ENCODE results near the gene WWOX. TPM values are rescaled to one million over a fixed set of nuclear protein-coding genes. Genes with fewer than 3 reads are reported as not detected.

The WWOX gene
- total RNA-seq, 1 donor from 2014 or later = 7.3 TPM

GRCh38 chr16:78432451-78432850, 333.0 kb downstream of the WWOX start:
- Mint-ChIP-seq H3K27me3 (ENCODE audit: low read depth, unreplicated experiment) (no peaks in the 10 kb centered on the region), H3K27ac (ENCODE audit: unreplicated experiment) (no peak overlapping the region), H3K36me3 (ENCODE audit: low read depth, unreplicated experiment) (no peaks in the 10 kb centered on the region), H3K4me1 (ENCODE audit: low read depth, unreplicated experiment) (peaks cover 5% of the 10 kb centered on the region), H3K9me3 (ENCODE audit: unreplicated experiment) (no peaks in the 10 kb centered on the region), H3K4me3 (ENCODE audit: unreplicated experiment) (no peak overlapping the region)
- H3K9ac ChIP-seq (ENCODE audit: low read length) = no peak overlapping the region
- H3K4me2 ChIP-seq (ENCODE audit: low read length) = no peak overlapping the region
- H3K79me2 ChIP-seq (ENCODE audit: insufficient read depth, low read length) = no peaks in the 10 kb centered on the region
- H3K27ac ChIP-seq (ENCODE audit: low read depth, low read length) = no peak overlapping the region
- DNase-seq (ENCODE audit: low read depth) (no peak), FAIRE-seq (no peak)
- no peaks in the 10 kb centered on the region for H4K20me1 ChIP-seq (ENCODE audit: insufficient read depth, low read length)
- H3K9me3 ChIP-seq (ENCODE audit: insufficient read depth, low read depth, low read length) = no peaks in the 10 kb centered on the region
- no peaks in the 10 kb centered on the region for H3K4me1 ChIP-seq (ENCODE audit: insufficient read depth, low read length)
- no peak overlapping the region for H3K4me3 ChIP-seq (ENCODE audit: insufficient read depth, low read depth, low read length)
- H3K27me3 ChIP-seq (ENCODE audit: insufficient read depth, low read length) = no peaks in the 10 kb centered on the region
- no peak overlapping the region for H2AFZ ChIP-seq (ENCODE audit: low read depth, low read length)
- no peaks in the 10 kb centered on the region for H3K36me3 ChIP-seq (ENCODE audit: insufficient read depth, low read length)
- TF ChIP-seq EZH2 (IDR thresholded peaks at IDR 0.05; ENCODE audit: insufficient read depth, low read length) (no peak), CTCF (IDR thresholded peaks at IDR 0.05; ENCODE audit: insufficient read depth, low read depth, low read length) (no peak)

- no peaks in the 10 kb centered on the region for H3K79me2 ChIP-seq (ENCODE audit: insufficient read depth, low read length)
- H3K36me3 Mint-ChIP-seq (ENCODE audit: low read depth, unreplicated experiment) = no peaks in the 10 kb centered on the region
- H3K27me3 Mint-ChIP-seq (ENCODE audit: low read depth, unreplicated experiment) = no peaks in the 10 kb centered on the region
- no peak overlapping the region for H2AFZ ChIP-seq (ENCODE audit: low read depth, low read length)
- H3K4me1 ChIP-seq (ENCODE audit: insufficient read depth, low read length) = no peaks in the 10 kb centered on the region
- peaks cover 5% of the 10 kb centered on the region for H3K4me1 Mint-ChIP-seq (ENCODE audit: low read depth, unreplicated experiment)
- DNase-seq (ENCODE audit: low read depth) = no peak
- H3K27ac Mint-ChIP-seq (ENCODE audit: unreplicated experiment) = no peak overlapping the region
- no peak for FAIRE-seq
- TF ChIP-seq CTCF (IDR thresholded peaks at IDR 0.05; ENCODE audit: insufficient read depth, low read depth, low read length) (no peak), EZH2 (IDR thresholded peaks at IDR 0.05; ENCODE audit: insufficient read depth, low read length) (no peak)
- no peaks in the 10 kb centered on the region for H3K9me3 ChIP-seq (ENCODE audit: insufficient read depth, low read depth, low read length)
- H3K4me3 Mint-ChIP-seq (ENCODE audit: unreplicated experiment) = no peak overlapping the region
- no peak overlapping the region for H3K4me3 ChIP-seq (ENCODE audit: insufficient read depth, low read depth, low read length)
- H3K4me2 ChIP-seq (ENCODE audit: low read length) = no peak overlapping the region
- no peaks in the 10 kb centered on the region for H4K20me1 ChIP-seq (ENCODE audit: insufficient read depth, low read length)
- no peaks in the 10 kb centered on the region for H3K36me3 ChIP-seq (ENCODE audit: insufficient read depth, low read length)
- no peaks in the 10 kb centered on the region for H3K27me3 ChIP-seq (ENCODE audit: insufficient read depth, low read length)
- H3K27ac ChIP-seq (ENCODE audit: low read depth, low read length) = no peak overlapping the region
- H3K9me3 Mint-ChIP-seq (ENCODE audit: unreplicated experiment) = no peaks in the 10 kb centered on the region
- H3K9ac ChIP-seq (ENCODE audit: low read length) = no peak overlapping the region
Observed at GRCh38 chr16:78433116-78433515, 333.7 kb downstream of the WWOX start.

- TF ChIP-seq CTCF (IDR thresholded peaks at IDR 0.05; ENCODE audit: insufficient read depth, low read depth, low read length) (no peak), EZH2 (IDR thresholded peaks at IDR 0.05; ENCODE audit: insufficient read depth, low read length) (no peak)
- Histone ChIP-seq H3K27me3 (ENCODE audit: insufficient read depth, low read length) (no peaks in the 10 kb centered on the region), H3K4me3 (ENCODE audit: insufficient read depth, low read depth, low read length) (no peak overlapping the region), H3K36me3 (ENCODE audit: insufficient read depth, low read length) (no peaks in the 10 kb centered on the region), H3K9ac (ENCODE audit: low read length) (no peak overlapping the region), H3K4me2 (ENCODE audit: low read length) (no peak overlapping the region), H3K27ac (ENCODE audit: low read depth, low read length) (no peak overlapping the region), H3K9me3 (ENCODE audit: insufficient read depth, low read depth, low read length) (no peaks in the 10 kb centered on the region), H2AFZ (ENCODE audit: low read depth, low read length) (no peak overlapping the region), H4K20me1 (ENCODE audit: insufficient read depth, low read length) (no peaks in the 10 kb centered on the region), H3K4me1 (ENCODE audit: insufficient read depth, low read length) (no peaks in the 10 kb centered on the region), H3K79me2 (ENCODE audit: insufficient read depth, low read length) (no peaks in the 10 kb centered on the region)
- Mint-ChIP-seq H3K4me1 (ENCODE audit: low read depth, unreplicated experiment) (peaks cover 5% of the 10 kb centered on the region), H3K36me3 (ENCODE audit: low read depth, unreplicated experiment) (no peaks in the 10 kb centered on the region), H3K9me3 (ENCODE audit: unreplicated experiment) (no peaks in the 10 kb centered on the region), H3K27ac (ENCODE audit: unreplicated experiment) (no peak overlapping the region), H3K27me3 (ENCODE audit: low read depth, unreplicated experiment) (no peaks in the 10 kb centered on the region), H3K4me3 (ENCODE audit: unreplicated experiment) (no peak overlapping the region)
- FAIRE-seq (no peak), DNase-seq (ENCODE audit: low read depth) (no peak)
Observed at GRCh38 chr16:78434401-78434800, 334.9 kb downstream of the WWOX start.
